NCI-H446 (cell line): ENCODE measurements around the gene XPO6.

Source experiments
- DNase-seq, 2 experiments: peaks; one replicate each; lab custom pipeline; 2025; lab: John Stamatoyannopoulos, UW

Gene XPO6

DNA sequence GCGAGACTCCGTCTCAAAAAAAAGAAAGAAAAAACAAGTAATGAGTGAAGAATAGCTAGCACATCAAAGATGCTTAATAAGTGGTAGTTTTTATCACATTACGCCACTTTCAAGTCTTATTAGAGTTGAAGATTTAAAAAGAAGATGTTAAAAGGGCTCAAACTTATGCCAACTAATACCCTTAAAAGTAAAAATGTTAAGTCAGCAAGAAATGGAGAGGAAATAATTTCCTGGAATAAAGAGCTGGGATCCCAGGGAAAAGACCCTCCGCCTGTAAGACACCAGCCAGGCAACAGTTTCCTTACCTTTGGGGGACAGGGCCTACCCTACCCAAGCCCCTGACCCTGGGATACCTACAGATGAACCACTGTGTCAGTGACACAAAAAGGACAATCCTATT is 3.6 kb downstream of the XPO6 start:
- no peak for DNase-seq

DNA sequence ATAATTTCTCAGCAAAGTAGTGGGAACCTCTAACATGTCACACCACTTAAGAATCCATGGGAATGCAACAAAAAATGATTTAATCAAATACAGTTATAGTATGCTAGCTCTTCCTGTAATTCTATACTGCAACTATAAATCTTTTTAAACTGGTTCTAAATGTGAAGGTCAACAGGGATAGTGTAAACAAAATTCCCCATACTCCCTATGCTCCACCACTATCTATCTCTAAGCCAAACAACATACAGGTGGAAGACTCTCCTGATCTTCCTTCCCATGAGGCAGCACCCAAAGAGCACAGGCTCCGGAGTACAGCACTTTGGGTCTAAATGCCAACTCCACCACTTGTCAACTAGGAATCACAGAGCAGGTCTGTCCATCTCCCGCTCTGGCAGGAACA is 4.4 kb downstream of the XPO6 start:
- no peak for DNase-seq

DNA sequence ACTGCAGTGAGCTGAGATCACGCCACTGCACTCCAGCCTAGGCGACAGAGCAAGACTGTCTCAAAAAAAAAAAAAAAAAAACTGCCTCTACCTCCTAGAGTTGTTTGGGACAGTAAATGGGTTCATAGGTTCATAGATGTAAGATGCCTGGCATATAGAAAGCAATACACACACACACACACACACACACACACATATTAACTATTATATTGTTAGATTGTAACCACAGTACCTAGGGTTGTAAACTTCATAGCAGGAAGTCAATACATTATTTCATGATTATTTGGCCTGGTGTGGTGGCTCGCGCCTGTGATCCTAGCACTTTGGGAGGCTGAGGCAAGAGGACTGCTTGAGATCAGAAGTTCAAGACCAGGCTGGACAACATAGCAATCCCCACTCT is 5.8 kb downstream of the XPO6 start:
- DNase-seq = no peak

DNA sequence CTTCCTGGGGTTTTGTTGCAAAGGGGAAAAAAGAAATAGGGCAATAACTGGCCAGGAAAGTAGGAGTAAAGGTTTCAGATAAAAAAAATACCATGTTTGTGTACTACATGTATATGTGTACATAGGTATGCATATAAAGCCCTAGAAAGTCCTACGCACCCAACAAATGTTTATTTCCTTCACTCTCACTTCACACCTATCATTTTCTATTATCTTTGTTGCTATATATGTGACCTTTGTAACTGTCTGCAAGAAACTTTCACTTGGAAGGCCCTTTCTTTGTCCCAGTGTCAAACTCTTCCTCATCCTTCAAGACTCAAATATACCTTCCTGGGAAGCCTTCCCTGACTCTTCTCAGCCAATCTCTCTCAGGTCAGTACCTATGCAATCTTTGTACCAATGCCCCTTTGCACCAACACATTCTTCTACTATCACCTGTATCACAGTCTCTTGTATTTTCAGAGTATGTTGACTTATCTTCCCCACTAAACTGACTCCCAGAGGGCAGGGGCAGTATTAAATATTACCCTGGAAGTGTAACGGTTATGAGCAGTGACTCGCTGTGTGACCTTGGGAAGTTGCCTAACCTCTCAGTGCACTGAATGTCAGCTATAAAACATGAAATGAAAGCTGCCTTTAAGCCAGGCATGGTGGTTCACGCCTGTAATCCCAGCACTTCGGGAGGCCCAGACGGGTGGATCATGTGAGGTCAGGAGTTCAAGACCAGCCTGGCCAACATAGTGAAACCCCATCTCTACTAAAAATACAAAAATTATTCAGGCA is 6.5 kb downstream of the XPO6 start:
- DNase-seq = no peak

DNA sequence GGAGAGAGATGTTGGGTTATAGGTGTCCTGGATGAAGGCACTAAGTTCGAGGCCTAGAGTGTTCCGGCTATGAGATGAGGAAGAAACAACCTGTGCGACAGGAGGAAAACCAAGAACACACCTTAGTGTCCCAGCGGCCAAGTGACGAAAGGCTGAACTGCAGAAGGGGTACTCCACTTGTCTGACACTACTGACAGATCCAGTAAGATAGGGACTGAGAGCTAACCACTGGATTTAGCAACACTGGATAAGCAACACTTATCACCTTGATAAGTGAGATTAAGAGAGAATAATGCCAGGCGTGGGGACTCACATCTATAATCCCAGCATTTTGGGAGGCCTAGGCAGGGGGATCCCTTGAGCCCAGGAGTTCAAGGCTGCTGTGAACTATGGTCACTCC is 7.1 kb downstream of the XPO6 start:
- DNase-seq = no peak

DNA sequence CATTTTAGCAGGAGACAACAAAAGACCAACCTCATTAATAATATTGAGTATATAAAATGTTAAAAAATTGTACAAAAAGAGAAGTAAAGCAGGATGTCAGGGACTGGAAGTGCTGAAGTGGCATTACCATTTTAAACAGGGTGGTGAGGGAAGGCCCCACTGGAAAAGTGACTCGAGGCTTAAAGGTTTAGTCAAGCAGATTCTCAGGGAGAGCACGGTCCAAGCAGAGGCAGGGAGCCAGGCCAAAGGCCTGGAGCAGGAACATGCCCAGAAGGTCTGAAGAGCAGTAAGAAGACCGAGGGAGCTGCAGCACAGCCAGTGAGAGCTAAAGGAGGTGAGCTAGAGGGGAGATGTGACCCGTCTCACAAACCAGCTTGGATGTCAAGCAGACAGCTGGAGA is 7.6 kb downstream of the XPO6 start:
- no peak for DNase-seq

DNA sequence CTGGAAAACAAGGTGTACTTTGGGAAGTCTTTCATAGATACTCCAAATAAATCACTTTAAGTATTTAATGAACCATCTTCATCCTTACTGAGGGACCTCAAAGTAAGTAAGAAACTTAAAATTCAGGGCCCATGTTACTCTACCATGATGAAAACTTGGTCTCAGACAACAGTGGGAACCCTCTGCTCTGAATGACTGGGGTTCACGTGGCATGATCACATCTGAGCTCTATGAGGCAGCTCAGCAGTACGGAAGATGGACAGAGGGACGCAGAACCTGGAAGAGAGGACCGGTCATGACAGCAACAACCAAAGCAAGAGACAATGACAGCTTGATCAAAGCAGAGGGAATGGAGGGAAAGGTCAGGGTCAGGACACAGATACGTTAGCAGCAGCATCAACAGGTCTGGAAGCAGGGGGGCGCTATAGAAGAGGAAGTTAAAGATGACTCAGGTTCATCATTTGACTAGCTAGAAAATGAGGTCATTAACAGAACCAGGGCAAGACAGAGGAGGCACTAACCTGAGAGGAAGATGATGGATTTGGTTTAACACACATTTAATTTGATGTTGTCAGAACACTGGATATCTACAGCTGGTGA is 9.5 kb downstream of the XPO6 start:
- no peak for DNase-seq

DNA sequence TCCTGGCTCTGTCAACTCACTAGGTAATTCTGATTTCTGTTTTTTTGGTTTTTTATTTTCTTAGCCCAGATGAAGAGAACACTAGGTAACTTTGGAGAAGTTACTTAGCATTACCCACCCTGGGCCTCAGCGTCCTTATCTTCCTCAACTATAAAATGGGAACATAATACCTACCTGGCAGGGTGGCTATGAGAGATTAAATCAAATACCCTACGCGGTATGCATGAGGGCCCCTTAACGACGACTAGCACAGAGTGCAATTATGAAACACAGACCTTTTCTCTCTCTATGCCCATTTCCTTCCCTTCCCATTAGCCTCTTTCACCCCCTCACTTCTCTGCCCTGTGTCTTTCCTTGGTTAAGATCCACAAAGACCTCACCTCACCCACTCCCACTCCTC is 11.1 kb downstream of the XPO6 start:
- no peak for DNase-seq

DNA sequence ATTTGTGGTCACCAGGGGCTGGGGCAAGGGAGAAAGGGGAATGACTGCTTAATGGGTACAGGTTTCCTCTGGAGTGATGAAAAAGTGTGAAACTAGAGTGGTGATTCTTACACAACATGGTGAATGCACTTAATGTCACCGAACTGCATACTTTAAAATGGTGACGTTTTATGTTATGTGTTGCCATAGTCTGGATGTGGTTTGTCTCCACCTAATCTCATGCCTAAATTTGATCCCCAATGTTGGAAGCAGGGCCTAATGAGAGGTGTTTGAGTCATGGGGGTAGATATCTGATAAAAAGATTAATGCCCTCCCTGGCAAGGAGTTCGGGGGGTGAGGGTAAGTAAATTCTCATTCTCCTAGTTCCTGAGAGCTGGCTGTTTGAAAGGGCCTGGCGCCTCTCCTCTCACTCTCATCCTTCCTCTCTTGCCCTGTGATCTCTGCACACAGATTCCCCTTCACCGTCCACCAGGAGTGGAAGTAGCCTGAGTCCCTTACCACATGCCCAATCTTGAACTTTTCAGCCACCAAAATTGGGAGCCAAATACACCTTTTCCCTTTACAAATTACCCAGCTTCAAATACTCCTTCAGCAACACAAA is 15.3 kb downstream of the XPO6 start:
- no peak for DNase-seq

DNA sequence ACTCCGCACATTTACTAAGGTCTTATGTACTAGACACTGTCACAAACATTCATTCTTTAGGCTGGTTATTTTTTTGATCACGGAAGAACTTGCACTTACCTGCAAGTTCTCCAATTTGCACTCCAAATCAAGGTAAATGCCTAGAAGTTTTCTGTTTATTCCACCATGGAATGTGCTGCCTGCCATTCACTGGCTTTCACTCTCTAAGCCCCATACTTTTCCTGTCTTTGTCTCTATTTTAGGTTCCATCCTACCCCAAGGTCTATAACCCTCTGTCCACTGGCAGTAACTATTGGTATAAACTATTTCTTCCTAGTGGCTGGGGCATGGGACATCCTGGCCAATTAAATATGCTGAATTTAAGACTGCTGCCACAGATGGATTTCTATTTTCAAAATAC is 15.9 kb downstream of the XPO6 start:
- no peak for DNase-seq

DNA sequence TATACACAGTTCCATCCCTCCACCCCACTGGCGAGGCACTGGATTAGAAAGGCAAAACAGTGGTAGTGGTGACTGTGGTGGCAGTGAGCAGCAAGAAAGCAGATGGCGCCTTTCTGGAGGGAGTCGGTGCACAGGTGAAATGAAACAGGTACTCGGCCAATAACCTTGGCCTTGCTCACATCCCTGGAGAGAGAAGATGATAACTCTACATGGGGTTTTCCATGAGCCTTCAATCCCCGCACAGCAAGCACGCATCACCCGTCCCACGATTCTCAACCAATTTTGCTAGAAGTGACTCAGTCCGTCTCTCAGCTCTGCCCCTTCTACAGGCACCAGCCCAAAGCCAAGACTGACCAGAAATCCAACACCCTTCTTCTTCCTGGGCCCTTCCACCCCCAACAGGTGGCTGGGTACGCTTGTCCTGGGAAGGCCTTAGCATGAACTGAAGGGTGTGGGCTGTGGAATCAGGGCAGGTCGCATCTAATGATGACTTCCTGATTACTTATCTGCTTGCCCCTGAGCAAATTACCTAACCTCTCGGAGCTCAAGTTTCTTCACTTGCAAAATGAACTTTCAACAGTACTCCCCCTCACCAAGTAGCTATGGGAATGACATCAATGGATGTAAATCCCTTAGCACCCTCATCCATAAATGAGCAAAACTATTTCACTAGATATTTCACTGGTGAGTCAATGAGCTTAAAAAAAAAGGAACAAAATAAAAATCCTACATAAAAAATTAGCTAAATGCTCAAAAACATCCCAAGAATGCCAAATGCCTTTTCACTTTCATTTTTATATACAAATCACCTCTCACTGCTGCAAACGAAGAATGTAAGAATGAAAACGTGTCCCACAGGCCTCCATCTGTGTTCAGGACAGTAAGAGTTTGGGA is 18.0 kb downstream of the XPO6 start:
- no peak for DNase-seq

DNA sequence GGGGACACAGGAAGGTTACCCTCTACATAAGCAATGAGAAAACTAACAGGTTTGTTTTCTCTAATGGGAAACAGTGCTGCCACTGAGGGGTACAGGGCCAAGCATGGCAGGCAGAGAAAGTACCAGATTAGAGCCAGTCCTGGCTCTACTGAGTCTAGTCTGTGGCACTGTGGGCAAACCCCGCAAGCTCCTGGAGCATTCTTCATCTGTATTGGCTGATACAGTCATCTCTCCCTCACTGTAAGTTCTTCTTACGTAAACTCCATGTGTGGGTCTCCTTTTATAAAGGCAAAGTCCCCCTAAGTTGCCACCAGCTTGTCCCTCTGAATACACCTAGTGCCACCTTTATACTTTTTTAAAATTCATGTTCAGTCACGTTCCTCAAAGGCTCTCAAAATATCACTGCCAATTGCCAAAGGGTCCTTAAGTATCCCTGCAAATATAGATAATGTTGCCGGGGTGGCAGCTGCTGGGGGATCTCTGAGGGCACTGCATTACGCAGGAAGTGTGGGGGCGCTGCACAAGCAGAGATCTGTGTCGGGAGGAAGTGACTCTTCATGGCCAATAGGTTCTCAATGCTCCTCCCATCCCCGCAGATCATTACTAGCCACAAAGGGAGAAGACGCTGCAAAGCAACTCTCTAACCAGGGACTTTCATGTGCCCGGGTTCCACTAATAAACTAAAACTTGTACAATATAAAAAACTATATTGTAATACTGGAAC is 18.8 kb downstream of the XPO6 start:
- no peak for DNase-seq

DNA sequence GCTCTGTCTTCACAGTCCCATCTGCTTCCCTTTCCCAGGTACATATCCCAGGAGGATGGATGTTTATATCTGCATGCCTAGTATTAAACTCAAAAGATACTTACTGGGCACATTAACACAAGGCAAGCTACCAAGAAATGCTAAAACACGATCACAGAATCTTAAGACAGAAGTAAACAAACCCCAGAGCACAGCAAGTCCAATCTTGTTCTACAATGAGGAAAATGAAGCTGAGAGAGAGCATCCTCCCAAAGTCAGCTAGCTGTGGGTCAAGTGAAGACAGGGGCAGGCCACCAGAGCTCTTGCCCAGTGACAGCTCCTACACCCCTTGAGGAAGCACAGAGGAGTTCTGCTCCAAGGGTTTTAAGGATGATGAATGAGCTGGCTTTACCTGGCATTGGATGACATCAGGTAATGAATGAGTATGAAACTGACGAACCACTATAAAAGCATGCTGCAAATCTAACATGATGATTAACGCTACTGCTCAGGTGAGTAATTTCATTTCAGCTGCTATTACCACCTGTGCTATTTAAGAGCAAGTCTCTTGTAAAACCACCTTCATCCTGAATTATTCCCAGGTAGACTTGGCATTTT is 20.3 kb downstream of the XPO6 start:
- no peak for DNase-seq

DNA sequence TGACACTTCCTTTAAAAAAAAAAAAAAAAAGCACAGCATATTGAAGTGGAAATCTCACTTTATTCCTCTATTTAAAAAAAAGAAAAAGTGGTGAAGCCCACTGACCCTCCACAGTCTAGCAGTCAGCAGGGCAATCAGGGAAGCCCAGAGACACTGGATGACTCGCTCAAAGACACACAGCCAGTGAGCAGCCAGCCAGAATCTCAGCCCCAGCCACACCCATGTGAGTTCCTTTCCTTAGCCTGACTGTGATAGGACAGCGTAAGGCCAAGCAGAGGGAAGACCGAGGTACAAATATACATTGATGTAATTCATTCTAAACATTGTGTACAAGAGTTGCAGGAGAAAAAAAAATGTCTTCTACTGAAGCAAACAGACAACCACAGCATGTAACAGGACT is 22.5 kb downstream of the XPO6 start:
- DNase-seq = no peak

DNA sequence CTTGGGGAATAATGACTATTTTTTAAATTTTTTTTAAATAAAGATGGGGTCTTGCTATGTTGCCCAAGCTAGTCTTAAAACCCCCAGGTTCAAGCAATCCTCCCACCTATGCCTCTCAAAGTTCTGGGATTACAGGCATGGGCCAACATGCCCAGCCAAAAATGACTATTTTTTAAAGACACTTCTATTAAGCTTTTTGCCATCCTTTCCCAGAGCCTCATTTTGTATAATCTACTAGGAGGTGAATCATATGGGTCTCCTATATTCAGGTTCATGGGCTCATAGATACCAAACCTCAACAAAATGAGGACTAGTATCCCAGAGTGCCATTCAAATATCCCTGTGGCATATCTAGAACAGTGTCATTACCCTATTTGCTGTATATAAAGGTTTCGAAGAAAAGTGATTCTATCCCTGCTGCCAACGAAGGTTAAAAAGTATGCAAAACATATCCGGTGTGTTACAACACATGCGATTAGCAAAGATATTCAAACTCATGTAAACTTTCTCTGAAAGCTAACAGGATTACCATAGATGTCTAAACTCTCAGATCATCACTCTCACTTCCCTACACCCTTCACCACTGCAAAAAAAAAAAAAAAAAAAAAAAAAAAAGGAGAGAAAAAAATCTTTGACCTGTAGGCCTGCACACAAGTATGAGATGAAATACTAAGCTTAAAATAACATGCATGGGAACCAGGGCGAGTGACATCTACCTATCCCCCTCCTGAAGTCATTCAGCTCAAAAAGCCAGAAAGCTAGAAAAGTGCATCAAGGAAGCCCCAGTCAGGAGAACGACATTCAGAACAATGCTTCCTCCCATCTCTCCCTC is 23.5 kb downstream of the XPO6 start:
- DNase-seq = no peak

DNA sequence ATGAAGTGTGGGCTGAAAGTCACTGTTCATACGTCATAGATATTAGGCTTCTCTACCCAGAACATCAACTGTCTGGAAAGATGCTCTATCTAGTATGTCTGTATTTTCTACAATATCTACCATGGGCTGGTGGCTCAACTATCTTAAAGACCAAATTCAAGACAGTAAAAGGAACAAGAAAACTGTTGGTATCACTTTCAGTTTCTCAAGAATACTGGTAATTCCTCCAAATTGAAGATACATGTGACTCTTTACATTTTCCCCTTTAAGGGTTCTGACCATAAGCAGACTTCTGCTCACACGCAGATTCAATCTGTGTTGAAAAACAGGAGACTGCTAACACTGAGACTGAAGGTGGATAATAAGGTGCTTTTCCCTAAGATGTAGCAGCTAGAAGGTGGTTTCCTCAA is 24.2 kb downstream of the XPO6 start:
- DNase-seq = no peak

DNA sequence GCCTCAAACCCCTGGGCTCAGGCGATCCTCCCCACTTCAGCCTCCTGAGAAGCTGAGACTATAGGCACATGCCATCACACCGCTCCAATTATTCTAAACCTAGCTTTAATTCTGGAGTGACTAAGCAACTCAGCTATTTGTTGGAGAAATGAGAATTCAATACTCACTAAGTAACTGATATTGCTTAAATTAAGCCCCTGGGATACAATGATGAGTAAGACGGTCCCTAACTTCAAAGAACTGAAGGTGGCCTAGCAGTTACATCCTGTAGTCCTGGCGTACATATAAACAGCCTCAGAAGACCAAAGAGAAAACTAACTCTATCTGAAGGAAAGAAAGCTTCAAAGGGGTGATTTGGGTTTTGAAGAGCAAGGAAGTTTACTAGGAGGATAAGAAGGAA is 25.0 kb downstream of the XPO6 start:
- DNase-seq = no peak

DNA sequence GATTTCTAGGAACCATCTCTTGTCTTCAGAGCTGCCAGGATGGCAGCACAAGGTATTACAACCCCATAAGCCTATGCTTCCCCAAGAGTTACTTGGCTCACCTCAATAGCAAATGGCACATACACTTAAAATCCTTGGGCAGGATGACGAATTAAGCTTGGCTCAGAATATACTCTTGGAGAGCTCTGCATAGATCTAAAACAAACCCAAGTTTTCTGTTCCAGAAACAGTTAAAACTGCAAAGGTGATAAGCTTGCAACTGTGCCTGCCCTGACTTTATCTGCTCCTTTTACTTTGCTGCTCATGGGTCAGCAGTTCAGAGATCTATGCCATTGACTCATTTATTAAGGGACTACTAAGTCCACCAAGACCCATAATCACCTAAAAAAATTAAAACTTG is 26.1 kb downstream of the XPO6 start:
- DNase-seq = no peak

DNA sequence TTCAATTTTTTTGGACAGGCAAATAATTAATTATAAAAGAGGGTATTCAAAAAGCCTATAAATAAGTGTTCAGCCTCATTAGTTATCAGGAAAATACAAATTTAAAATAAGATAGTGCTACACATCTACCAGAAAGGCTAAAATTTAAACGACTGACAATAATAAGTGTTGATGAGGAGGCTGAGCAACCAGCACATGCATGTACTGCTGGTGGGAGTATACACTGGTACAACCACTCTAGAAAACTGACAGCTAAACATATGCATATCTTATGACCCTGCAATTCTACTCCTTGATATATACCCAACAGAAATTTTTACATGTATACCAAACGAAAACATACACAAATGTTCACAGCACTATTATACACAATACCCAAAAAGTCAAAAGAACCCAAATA is 27.1 kb downstream of the XPO6 start:
- no peak for DNase-seq

DNA sequence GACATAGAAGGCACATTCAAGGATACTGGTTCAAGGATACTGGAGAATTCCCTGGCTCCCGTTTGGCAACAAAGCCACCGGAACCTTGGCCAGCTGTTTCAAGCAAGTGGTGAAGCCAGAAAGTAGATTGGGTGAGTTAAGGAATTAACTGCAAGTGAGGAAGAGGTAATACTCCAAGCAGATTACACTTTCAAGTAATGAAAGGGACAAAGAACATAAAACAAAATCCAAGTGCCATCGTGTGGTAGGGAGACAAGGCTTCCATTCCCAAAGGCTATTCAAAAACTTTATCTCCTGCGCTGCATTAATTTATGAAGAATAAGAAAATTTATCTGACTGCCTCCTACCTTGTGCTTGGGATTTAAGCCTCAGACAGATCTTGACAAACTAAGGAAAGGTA is 27.8 kb downstream of the XPO6 start:
- DNase-seq = no peak

DNA sequence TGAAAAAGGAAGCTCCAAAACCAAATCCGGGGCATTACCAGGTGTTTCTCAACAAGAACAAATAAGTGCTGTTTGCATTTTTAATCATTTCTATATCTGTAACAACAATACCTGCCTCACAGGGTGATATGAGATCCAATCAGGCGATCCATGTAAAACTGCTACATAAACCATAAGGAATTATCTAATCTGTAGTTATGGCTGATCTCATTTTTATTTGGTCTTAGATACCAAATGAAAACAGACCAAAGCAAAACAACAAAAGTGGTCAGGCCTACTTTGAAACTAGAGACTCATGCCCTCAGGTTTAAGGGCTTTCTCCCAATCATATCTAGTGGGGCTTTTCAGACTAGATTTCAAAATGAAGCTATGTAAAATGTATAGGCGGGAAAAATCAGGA is 28.3 kb downstream of the XPO6 start:
- DNase-seq = no peak
